Hepatocyte (in vitro differentiated cells): ENCODE data around the gene DCAF17.

Experiments used
- EZH2 ChIP-seq: fragments of 200-600 bp; sonication (generic); IDR thresholded peaks from 2 replicates; pipeline ENCODE4 v1.6.1; 2016; ENCODE audit warnings: antibody characterized with exemption, mild to moderate bottlenecking, borderline replicate concordance
- TF ChIP-seq, protein P1 (sequence below): fragments of 200-600 bp; sonication (generic); IDR thresholded peaks from 2 replicates; pipeline ENCODE4 v1.5.1; 2016; ENCODE audit warnings: antibody characterized with exemption, mild to moderate bottlenecking; ENCODE audit not compliant: poor library complexity

DNA sequence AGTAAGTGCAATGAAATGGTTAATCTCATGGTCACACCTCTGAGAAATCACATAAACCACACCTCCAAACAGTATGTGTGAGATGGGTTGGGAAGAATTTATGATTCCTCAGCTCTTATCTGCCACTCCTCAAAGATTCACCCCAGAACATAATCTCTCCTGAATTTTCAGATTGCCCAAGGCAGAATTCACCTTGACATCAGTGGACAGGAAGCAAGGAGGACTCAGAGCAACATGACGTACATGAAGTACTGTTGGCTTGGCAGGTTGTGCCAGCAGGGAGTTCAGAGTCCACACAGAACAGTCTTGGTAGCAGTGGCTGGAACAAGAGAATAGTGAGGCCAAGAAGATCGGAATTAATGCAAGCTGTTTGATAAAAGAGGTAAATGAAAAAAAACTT, 56.6 kb downstream of the DCAF17 start:
- TF ChIP-seq, protein P1, sequence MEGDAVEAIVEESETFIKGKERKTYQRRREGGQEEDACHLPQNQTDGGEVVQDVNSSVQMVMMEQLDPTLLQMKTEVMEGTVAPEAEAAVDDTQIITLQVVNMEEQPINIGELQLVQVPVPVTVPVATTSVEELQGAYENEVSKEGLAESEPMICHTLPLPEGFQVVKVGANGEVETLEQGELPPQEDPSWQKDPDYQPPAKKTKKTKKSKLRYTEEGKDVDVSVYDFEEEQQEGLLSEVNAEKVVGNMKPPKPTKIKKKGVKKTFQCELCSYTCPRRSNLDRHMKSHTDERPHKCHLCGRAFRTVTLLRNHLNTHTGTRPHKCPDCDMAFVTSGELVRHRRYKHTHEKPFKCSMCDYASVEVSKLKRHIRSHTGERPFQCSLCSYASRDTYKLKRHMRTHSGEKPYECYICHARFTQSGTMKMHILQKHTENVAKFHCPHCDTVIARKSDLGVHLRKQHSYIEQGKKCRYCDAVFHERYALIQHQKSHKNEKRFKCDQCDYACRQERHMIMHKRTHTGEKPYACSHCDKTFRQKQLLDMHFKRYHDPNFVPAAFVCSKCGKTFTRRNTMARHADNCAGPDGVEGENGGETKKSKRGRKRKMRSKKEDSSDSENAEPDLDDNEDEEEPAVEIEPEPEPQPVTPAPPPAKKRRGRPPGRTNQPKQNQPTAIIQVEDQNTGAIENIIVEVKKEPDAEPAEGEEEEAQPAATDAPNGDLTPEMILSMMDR, result no peak
- TF ChIP-seq EZH2, result no peak
